PC-3 (cell line): Measurements from ENCODE around the gene BBS12. TPM values are rescaled to one million over a fixed set of nuclear protein-coding genes. Genes with fewer than 3 reads are reported as not detected.

Experiments
- ATAC-seq: fragments of 200-7000 bp; cut with Tn5 transposase; 2 replicates; pipeline ENCODE4 v1.9.1; 2020; ENCODE audit warnings: mild to moderate bottlenecking, moderate library complexity
- BruUV-seq: library from RNA; stranded (reverse); fragments of 400-500 nt; replicated peaks from 2 replicates; lab custom pipeline; 2021; lab: Mats Ljungman, UMichigan
- CTCF ChIA-PET: fragments of 300-600 bp; sonication (Branson Sonifier 250); formaldehyde crosslinking; loops from one replicate; lab custom pipeline; 2022; ENCODE audit warnings: antibody characterized with exemption; lab: Charles Lee
- POLR2A ChIA-PET: fragments of 300-600 bp; sonication (Branson Sonifier 250); formaldehyde crosslinking; loops from one replicate; lab custom pipeline; 2022; ENCODE audit warnings: antibody characterized with exemption; ENCODE audit not compliant: unreplicated experiment; lab: Charles Lee
- DNase-seq: peaks from one replicate; pipeline ENCODE4 v3.0.0-alpha.2; 2015
- H2AFZ ChIP-seq: fragments of 300-600 bp; sonication (generic); 2 replicates; pipeline ENCODE4 v1.6.0; 2016; ENCODE audit warnings: antibody characterized with exemption, low read length
- H3F3A ChIP-seq: fragments of 300-600 bp; sonication (generic); one replicate; pipeline ENCODE4 v1.6.0; 2017; ENCODE audit warnings: antibody characterized with exemption, low read length, control low read depth, mild to moderate bottlenecking; ENCODE audit not compliant: unreplicated experiment
- H3K27ac ChIP-seq: fragments of 300-600 bp; sonication (generic); 2 replicates; pipeline ENCODE4 v1.5.1; 2016; ENCODE audit warnings: mild to moderate bottlenecking, low read length
- H3K27me3 ChIP-seq: fragments of 300-600 bp; sonication (generic); 2 replicates; pipeline ENCODE4 v1.6.1; 2016; ENCODE audit warnings: low read length, mixed read lengths
- H3K36me3 ChIP-seq: fragments of 300-600 bp; sonication (generic); 2 replicates; pipeline ENCODE4 v1.6.1; 2016; ENCODE audit warnings: low read depth, mixed run types, low read length, mixed read lengths
- H3K4me1 ChIP-seq: fragments of 300-600 bp; sonication (generic); 2 replicates; pipeline ENCODE4 v1.5.1; 2016; ENCODE audit warnings: low read length; ENCODE audit not compliant: insufficient read depth
- H3K4me2 ChIP-seq: fragments of 300-600 bp; sonication (generic); 2 replicates; pipeline ENCODE4 v1.6.0; 2016; ENCODE audit warnings: low read length
- H3K4me3 ChIP-seq: fragments of 300-600 bp; sonication (generic); 2 replicates; pipeline ENCODE4 v1.5.1; 2016; ENCODE audit warnings: mild to moderate bottlenecking, low read length, mixed read lengths
- H3K79me2 ChIP-seq: fragments of 300-600 bp; sonication (generic); 2 replicates; pipeline ENCODE4 v1.6.1; 2017; ENCODE audit warnings: low read length, mixed read lengths
- H3K9ac ChIP-seq: fragments of 300-600 bp; sonication (generic); 2 replicates; pipeline ENCODE4 v1.6.0; 2016; ENCODE audit warnings: mild to moderate bottlenecking, low read length
- H3K9me2 ChIP-seq: fragments of 300-600 bp; sonication (generic); replicated peaks from 2 replicates; pipeline ENCODE4 v1.6.1; 2016; ENCODE audit warnings: mixed run types, low read length, mixed read lengths
- H3K9me3 ChIP-seq: fragments of 300-600 bp; sonication (generic); 2 replicates; pipeline ENCODE4 v1.6.1; 2016; ENCODE audit warnings: low read length, mixed read lengths
- H4K20me1 ChIP-seq: fragments of 300-600 bp; sonication (generic); 2 replicates; pipeline ENCODE4 v1.6.1; 2016; ENCODE audit warnings: low read length, mixed read lengths
- CTCF ChIP-seq: fragments of 300-600 bp; sonication (generic); conservative IDR thresholded peaks from 2 replicates; pipeline ENCODE4 v1.5.1; 2017; ENCODE audit warnings: antibody characterized with exemption, low read depth, mild to moderate bottlenecking, low read length
- EZH2 ChIP-seq: fragments of 300-600 bp; sonication (generic); IDR thresholded peaks from one replicate; pipeline ENCODE4 v1.6.1; 2017; ENCODE audit warnings: antibody characterized with exemption, mild to moderate bottlenecking, low read length; ENCODE audit not compliant: unreplicated experiment
- EZH2phosphoT487 ChIP-seq: fragments of 300-600 bp; sonication (generic); IDR thresholded peaks from 2 replicates; pipeline ENCODE4 v1.6.1; 2018; ENCODE audit warnings: mild to moderate bottlenecking, antibody characterized with exemption, low read length, borderline replicate concordance
- intact Hi-C: fragments of 100-400 bp; cut with micrococcal nuclease; formaldehyde crosslinking; loops from 2 replicates; pipeline ENCODE4 v1.9.0; 2023
- total RNA-seq: library from RNA; depleted of rRNA; stranded (reverse); fragments of >200 nt; gene quantifications from 2 replicates; pipeline ENCODE4 v1.2.3, GENCODE V29; 2014

The BBS12 gene
- total RNA-seq, 1 experiment from 2014 or later = 1.7 TPM

GRCh38 chr4:122731676-122732075, 828 bp upstream of the BBS12 start:
- H3F3A ChIP-seq = no peaks in the 10 kb centered on the region
- no peaks in the 10 kb centered on the region for H4K20me1 ChIP-seq
- CTCF ChIA-PET = interaction anchor here (0.6 kb wide), 1 partner anchor 26 kb away, joined by 5 read pairs; no protein-coding TSS in a partner anchor
- no peaks in the 10 kb centered on the region for H3K9me2 ChIP-seq
- ATAC-seq = no peak
- POLR2A ChIA-PET = interaction anchor here (0.5 to 0.6 kb wide), 2 partner anchors 15 to 38 kb away, joined by 3 to 12 read pairs; no protein-coding TSS in a partner anchor
- no peaks in the 10 kb centered on the region for H3K9me3 ChIP-seq
- no TSS peak for BruUV-seq
- peak overlapping the region; percentile 59; the same call in 1 of the 2 replicates for H3K4me3 ChIP-seq
- intact Hi-C loops = no loop called here
- H3K79me2 ChIP-seq = no peaks in the 10 kb centered on the region
- H2AFZ ChIP-seq = peak overlapping the region; percentile 89
- peaks cover 14% of the 10 kb centered on the region for H3K4me1 ChIP-seq
- peak overlapping the region; percentile 81 for H3K4me2 ChIP-seq
- no peaks in the 10 kb centered on the region for H3K27me3 ChIP-seq
- H3K27ac ChIP-seq = no peak overlapping the region
- DNase-seq = no peak
- no peaks in the 10 kb centered on the region for H3K36me3 ChIP-seq
- peak overlapping the region; percentile 26 for H3K9ac ChIP-seq
- no peak for TF ChIP-seq EZH2phosphoT487
- TF ChIP-seq CTCF = no peak
- no peak for TF ChIP-seq EZH2

DNA sequence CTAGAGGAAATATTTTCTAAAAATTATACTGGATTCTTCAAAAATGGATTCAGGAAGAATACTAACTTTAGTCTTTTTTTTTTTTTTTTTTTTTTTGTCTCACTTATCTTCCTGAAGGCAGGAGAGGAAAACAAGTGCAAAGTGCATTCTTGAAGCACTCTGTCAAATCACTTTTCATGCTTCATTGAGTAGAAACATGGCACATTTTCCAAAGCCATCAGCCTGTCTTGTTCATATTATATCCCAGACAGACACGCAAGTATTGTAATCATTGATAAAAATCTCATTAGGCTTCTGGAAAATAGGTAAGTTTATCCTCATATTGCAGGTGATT, 1.2 kb downstream of the BBS12 start:
- no peaks in the 10 kb centered on the region for H3K79me2 ChIP-seq
- H3K27ac ChIP-seq = no peak overlapping the region
- H4K20me1 ChIP-seq = no peaks in the 10 kb centered on the region
- H3K4me1 ChIP-seq = peaks cover 14% of the 10 kb centered on the region
- H3K9me2 ChIP-seq = no peaks in the 10 kb centered on the region
- ATAC-seq (no peak), DNase-seq (no peak)
- H3K4me3 ChIP-seq = peak overlapping the region; percentile 93
- intact Hi-C loops = no loop called here
- peak overlapping the region; percentile 98; the same call in 1 of the 2 replicates for H2AFZ ChIP-seq
- TF ChIP-seq EZH2 (no peak), EZH2phosphoT487 (no peak), CTCF (no peak)
- POLR2A ChIA-PET = no interaction called here
- H3K4me2 ChIP-seq = peak overlapping the region; percentile 99
- H3K36me3 ChIP-seq = no peaks in the 10 kb centered on the region
- no peaks in the 10 kb centered on the region for H3K27me3 ChIP-seq
- no peaks in the 10 kb centered on the region for H3F3A ChIP-seq
- CTCF ChIA-PET = no interaction called here
- no TSS peak for BruUV-seq
- peak overlapping the region; percentile 54; the same call in 1 of the 2 replicates for H3K9ac ChIP-seq
- H3K9me3 ChIP-seq = no peaks in the 10 kb centered on the region

GRCh38 chr4:122739174-122739573, 6.7 kb downstream of the BBS12 start:
- DNase-seq = peak; percentile 21
- CTCF ChIA-PET = no interaction called here

More at GRCh38 chr4:122739174-122739573, 6.7 kb downstream of the BBS12 start:
- POLR2A ChIA-PET = no interaction called here
- Histone ChIP-seq H3K4me1 (peaks cover 6% of the 10 kb centered on the region; the same call in 1 of the 2 replicates), H3K4me2 (no peak overlapping the region), H3K9me3 (no peaks in the 10 kb centered on the region), H4K20me1 (no peaks in the 10 kb centered on the region), H3K36me3 (no peaks in the 10 kb centered on the region), H3K79me2 (no peaks in the 10 kb centered on the region), H3F3A (no peaks in the 10 kb centered on the region), H3K27ac (no peak overlapping the region), H3K4me3 (no peak overlapping the region), H2AFZ (no peak overlapping the region), H3K27me3 (no peaks in the 10 kb centered on the region), H3K9me2 (no peaks in the 10 kb centered on the region), H3K9ac (no peak overlapping the region)
- ATAC-seq = no peak
- no TSS peak for BruUV-seq
- intact Hi-C loops = no loop called here
- TF ChIP-seq EZH2 (no peak), EZH2phosphoT487 (no peak), CTCF (no peak)
